ENCODE data around the gene CT45A3.
"Not testable (repeated sequence)": the region's sequence is repeated elsewhere in the genome, so short reads cannot be mapped to it uniquely, and the experiment has no call there.

The CT45A3 gene, protein sequence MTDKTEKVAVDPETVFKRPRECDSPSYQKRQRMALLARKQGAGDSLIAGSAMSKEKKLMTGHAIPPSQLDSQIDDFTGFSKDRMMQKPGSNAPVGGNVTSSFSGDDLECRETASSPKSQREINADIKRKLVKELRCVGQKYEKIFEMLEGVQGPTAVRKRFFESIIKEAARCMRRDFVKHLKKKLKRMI

DNA sequence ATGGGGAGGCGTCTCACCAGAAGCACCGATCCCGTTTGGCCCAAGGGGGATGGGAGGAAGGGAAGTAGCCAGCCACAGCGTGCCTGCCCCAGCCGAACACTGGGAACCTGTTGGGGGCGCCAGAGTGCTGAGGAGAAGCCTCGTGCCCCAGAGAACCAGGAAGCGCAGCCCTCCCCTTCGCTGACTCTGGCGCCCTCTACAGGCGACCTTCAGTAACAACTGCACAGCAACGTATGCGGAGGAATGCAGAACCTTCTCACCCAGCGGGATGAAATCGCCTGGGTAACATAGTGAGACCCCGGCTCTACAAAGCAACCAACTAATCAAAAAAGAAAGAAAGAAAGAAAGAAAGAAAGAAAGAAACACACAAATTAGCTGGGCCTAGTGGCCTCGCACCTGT is at the start of gene CT45A3:
CT45A3 (minus strand) TSS at position 101 of the 400 bp plus-strand sequence. CDS start 3,747 bp downstream, outside the sequence.
- H3K4me2 ChIP-seq, H3K4me3 ChIP-seq: not testable (repeated sequence)

DNA sequence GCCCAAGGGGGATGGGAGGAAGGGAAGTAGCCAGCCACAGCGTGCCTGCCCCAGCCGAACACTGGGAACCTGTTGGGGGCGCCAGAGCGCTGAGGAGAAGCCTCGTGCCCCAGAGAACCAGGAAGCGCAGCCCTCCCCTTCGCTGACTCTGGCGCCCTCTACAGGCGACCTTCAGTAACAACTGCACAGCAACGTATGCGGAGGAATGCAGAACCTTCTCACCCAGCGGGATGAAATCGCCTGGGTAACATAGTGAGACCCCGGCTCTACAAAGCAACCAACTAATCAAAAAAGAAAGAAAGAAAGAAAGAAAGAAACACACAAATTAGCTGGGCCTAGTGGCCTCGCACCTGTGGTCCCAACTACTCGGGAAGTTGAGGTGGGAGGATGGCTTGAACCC is 34.7 kb upstream of the CT45A3 start, which contains the start of gene CT45A6:
CT45A6 (minus strand) TSS at position 101 of the 400 bp plus-strand sequence. CDS start 3,794 bp downstream, outside the sequence.
- H3K9me3 ChIP-seq (replicated peaks in 1 of 11); H3K27ac ChIP-seq; H3K4me2 ChIP-seq; H4K20me1 ChIP-seq; H3K27me3 ChIP-seq; H3K4me1 ChIP-seq; H3K4me3 ChIP-seq; H3K9ac ChIP-seq; H3K36me3 ChIP-seq: not testable (repeated sequence)

More for the DNA sequence above, at the start of gene CT45A3:
- not testable (repeated sequence) for H3K9me3 ChIP-seq (replicated peaks in 1 of 11); H3K27me3 ChIP-seq; H3K4me1 ChIP-seq; H4K20me1 ChIP-seq; H3K9ac ChIP-seq; H3K36me3 ChIP-seq; H3K27ac ChIP-seq

GRCh38 chrX:135785403-135785802 is 17.4 kb upstream of the CT45A3 start, which contains the start of gene CT45A5:
Gene CT45A5, minus strand, starts transcription at chrX:135785503. Its CDS starts 3,774 bp downstream, at chrX:135781729.
- not testable (repeated sequence) for H3K27me3 ChIP-seq; H3K4me2 ChIP-seq; H3K9ac ChIP-seq; H3K27ac ChIP-seq; H3K36me3 ChIP-seq; H3K4me1 ChIP-seq; H3K9me3 ChIP-seq (replicated peaks in 1 of 11); H3K4me3 ChIP-seq; H4K20me1 ChIP-seq

DNA sequence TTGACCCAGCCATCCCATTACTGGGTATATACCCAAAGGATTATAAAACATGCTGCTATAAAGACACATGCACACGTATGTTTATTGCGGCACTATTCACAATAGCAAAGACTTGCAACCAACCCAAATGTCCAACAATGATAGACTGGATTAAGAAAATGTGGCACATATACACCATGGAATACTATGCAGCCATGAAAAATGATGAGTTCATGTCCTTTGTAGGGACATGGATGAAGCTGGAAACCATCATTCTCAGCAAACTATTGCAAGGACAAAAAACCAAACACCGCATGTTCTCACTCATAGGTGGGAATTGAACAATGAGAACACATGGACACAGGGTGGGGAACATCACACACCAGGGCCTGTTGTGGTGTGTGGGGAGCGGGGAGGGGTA is 23.3 kb downstream of the CT45A3 start:
- not testable (repeated sequence) for H3K9me3 ChIP-seq (replicated peaks in 1 of 11); H3K4me3 ChIP-seq; H3K27ac ChIP-seq; H3K4me1 ChIP-seq; H3K9ac ChIP-seq; H4K20me1 ChIP-seq; H3K4me2 ChIP-seq; H3K36me3 ChIP-seq
- peaks cover 29 to 67% (median 54%) of the 10 kb centered on the region in 11 experiments; a peak in 21 of 22 replicates for H3K27me3 ChIP-seq

DNA sequence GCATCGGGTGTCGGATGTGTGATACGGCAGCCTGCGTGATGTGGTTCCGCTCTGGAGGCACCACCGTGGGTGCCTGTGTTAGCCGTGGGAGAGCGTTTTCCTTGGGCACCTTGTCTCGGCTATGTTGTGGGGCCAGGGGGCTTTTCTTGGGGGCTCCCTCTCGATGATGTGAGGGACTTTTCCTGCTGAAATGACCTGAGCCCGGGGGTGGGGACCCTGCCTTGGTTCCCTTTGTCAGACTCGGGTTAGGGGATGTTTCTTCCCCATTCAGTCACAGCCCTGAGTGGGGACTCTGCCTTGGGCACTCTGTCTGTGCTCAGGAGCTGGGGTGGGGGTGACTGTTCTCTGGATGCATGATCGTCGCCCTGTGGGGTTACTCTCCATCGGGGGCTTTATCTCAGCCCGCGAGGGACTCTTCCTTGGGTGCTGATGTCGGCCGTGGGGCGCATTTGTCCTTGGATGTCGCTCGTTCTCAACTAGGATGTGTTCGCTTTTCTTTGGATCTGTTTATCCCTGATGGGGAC is 26.7 kb downstream of the CT45A3 start:
- Histone ChIP-seq H3K9ac (no peak overlapping the region), H3K4me1 (0 out of 20 replicates have a peak, but pooled peaks cover 0 to 4% (median 0%) of the 10 kb centered on the region in 10 experiments), H3K27me3 (peaks cover 17 to 63% (median 54%) of the 10 kb centered on the region in 11 experiments; a peak in 20 of 22 replicates), H3K9me3 (replicated peaks in 1 of 11) (no peaks in the 10 kb centered on the region), H3K27ac (no peak overlapping the region), H3K4me3 (no peak overlapping the region), H3K36me3 (no peaks in the 10 kb centered on the region), H4K20me1 (peaks cover 0 to 3% (median 0%) of the 10 kb centered on the region in 11 experiments; a peak in 1 of 22 replicates), H3K4me2 (no peak overlapping the region)
- TF ChIP-seq Cebpa-rat (IDR thresholded peaks at IDR 0.05): no peak

DNA sequence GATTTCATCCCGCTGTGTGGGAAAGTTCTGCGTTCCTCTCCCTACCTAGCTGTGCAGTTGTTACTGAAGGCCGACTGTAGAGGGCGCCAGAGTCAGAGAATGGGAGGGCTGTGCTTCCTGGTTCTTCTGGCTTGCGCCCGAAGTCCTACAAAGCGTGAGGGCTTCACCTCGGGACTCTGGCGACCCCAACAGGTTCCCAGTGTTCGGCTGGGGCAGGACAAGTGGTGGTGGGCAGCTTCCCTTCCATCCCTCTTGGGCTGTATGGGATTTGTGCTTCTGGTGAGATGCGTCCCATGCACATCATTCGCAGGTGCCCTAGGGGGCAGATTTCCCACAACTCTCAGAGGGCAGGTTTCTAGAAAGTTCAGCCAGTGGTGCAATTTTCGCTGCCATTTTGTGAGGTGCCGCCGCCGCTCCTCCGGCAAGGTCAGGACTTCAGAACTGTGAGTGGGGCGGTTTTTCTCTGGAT is 27.3 kb downstream of the CT45A3 start:
- Histone ChIP-seq H3K27ac (no peak overlapping the region), H3K9me3 (replicated peaks in 1 of 11) (no peaks in the 10 kb centered on the region), H3K9ac (no peak overlapping the region), H3K36me3 (no peaks in the 10 kb centered on the region), H4K20me1 (no peaks in the 10 kb centered on the region; a peak in 1 of 22 replicates), H3K4me1 (0 out of 20 replicates have a peak, but pooled peaks cover 0 to 4% (median 0%) of the 10 kb centered on the region in 10 experiments), H3K4me2 (peak overlapping the region in 2 of 11 experiments; percentile 15 to 43; a peak in 2 of 22 replicates), H3K4me3 (no peak overlapping the region), H3K27me3 (peaks cover 17 to 62% (median 50%) of the 10 kb centered on the region in 11 experiments; a peak in 20 of 22 replicates)
- TF ChIP-seq Cebpa-rat (IDR thresholded peaks at IDR 0.05): no peak

DNA sequence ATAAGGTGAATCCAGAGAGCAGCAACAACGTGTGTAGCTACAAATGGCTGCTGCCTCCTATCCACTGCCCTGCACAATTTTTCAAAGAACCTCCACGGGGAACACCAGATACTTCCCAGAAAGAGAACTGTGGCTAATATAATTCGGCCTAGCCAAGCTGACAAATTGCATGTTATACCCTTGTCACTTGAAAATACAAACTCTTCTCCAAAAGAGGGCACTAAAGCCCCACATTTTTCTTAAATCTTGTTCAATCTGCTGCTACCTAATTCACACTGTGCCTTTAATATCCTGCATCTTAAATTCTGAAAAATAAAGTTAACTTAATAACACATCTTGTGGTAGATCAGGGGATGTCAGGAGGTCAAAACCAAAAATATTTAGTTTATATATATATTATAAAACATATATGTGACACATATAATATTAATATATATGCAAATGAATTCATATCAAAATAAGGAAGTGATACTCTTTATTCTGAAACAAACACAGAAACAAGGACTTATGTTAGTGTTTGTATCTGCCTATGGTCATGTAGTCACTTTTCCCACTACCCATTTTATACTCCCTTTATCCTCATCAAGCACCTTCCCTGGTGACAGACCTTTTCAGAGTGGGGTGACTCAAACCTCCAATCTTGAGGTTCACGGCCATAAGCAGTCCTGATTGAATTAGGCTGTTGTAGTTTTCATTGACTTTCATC is 30.5 kb downstream of the CT45A3 start:
- H3K9me3 ChIP-seq (replicated peaks in 1 of 11): no peaks in the 10 kb centered on the region
- TF ChIP-seq Cebpa-rat (IDR thresholded peaks at IDR 0.05): no peak
- H3K4me3 ChIP-seq: no peak overlapping the region
- H4K20me1 ChIP-seq: no peaks in the 10 kb centered on the region; a peak in 1 of 22 replicates
- H3K9ac ChIP-seq: no peak overlapping the region
- 0 out of 20 replicates have a peak, but pooled peaks cover 0 to 4% (median 0%) of the 10 kb centered on the region in 10 experiments for H3K4me1 ChIP-seq
- H3K27ac ChIP-seq: no peak overlapping the region
- H3K4me2 ChIP-seq: peak overlapping the region in 1 of 11 experiments; percentile 6; a peak in 1 of 22 replicates
- no peaks in the 10 kb centered on the region for H3K36me3 ChIP-seq
- peaks cover 21 to 59% (median 47%) of the 10 kb centered on the region in 11 experiments; a peak in 20 of 22 replicates for H3K27me3 ChIP-seq

- H4K20me1 ChIP-seq; H3K4me2 ChIP-seq; H3K4me3 ChIP-seq; H3K9ac ChIP-seq; H3K27ac ChIP-seq; H3K36me3 ChIP-seq; H3K9me3 ChIP-seq (replicated peaks in 1 of 11); H3K4me1 ChIP-seq: not testable (repeated sequence)
- peaks cover 5 to 34% (median 25%) of the 10 kb centered on the region in 11 experiments; a peak in 19 of 22 replicates for H3K27me3 ChIP-seq
Measured at GRCh38 chrX:135734666-135735065, 33.3 kb downstream of the CT45A3 start.

DNA sequence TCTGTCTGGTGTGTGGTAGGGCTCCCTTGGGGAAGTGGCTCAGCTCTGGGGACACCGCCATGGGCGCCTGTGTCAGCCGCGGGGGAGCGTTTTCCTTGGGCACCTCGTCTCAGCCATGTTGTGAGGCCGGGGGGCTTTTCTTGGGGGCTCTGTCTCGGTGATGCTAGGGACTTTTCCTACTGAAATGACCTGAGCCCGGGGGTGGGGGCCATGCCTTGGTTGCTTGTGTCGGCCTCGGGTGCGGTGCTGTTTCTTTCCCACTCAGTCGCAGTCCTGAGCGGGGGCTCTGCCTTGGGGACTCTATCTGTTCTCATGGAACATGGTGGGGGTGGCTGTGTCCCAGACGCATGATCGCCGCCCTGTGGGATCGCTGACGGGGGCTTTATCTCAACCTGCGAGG is 54.2 kb downstream of the CT45A3 start:
- Histone ChIP-seq H4K20me1 (no peaks in the 10 kb centered on the region), H3K9ac (no peak overlapping the region)
- TF ChIP-seq Cebpa-rat (IDR thresholded peaks at IDR 0.05): no peak

DNA sequence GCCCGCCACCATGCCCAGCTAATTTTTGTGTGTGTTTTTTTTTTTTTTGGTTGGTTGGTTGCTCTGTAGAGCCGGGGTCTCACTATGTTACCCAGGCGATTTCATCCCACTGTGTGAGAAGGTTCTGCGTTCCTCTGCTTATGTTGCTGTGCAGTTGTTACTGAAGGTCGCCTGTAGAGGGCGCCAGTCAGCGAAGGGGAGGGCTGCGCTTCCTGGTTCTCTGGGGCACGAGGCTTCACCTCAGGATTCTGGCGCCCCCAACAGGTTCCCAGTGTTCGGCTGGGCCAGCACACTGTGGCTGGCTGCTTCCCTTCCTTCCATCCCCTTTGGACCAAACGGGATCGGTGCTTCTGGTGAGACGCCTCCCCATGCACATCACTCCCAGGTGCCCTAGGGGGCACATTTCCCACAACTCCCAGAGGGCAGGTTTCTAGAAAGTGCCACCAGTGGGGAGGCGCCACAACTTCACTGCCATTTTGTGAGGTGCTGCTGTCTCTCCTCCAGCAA is 54.8 kb downstream of the CT45A3 start, which contains the start of gene CT45A1:
CT45A1 (plus strand) TSS at position 457 of the 507 bp plus-strand sequence. CDS start 5,302 bp downstream, outside the sequence.
- H3K27me3 ChIP-seq: peaks cover 13 to 52% (median 31%) of the 10 kb centered on the region in 11 experiments
- peaks cover 0 to 12% (median 0%) of the 10 kb centered on the region in 11 experiments; a peak in 4 of 22 replicates for H3K9me3 ChIP-seq (replicated peaks in 1 of 11)
- H3K27ac ChIP-seq, H3K36me3 ChIP-seq, H3K4me3 ChIP-seq, H3K4me1 ChIP-seq, H3K9ac ChIP-seq, H4K20me1 ChIP-seq, H3K4me2 ChIP-seq: not testable (repeated sequence)

More for the DNA sequence above, 54.2 kb downstream of the CT45A3 start:
- H3K27me3 ChIP-seq: peaks cover 9 to 49% (median 28%) of the 10 kb centered on the region in 11 experiments
- no peak overlapping the region for H3K27ac ChIP-seq
- H3K4me3 ChIP-seq: no peak overlapping the region
- H3K4me2 ChIP-seq: no peak overlapping the region
- H3K4me1 ChIP-seq: no peaks in the 10 kb centered on the region
- H3K9me3 ChIP-seq (replicated peaks in 1 of 11): peaks cover 0 to 12% (median 0%) of the 10 kb centered on the region in 11 experiments; a peak in 3 of 22 replicates
- no peaks in the 10 kb centered on the region for H3K36me3 ChIP-seq

Measured in BLaER1 treated with 17β-estradiol and CSF1 and Interleukin-3, amounts not matched to agents 10 nM and 100 nM (cell line).